Measurements from ENCODE around the gene CIAO2B.
"Not testable (repeated sequence)": the region's sequence is repeated elsewhere in the genome, so short reads cannot be mapped to it uniquely, and the experiment has no call there.

CIAO2B gene

GRCh38 chr16:66948134-66948836 is 14.1 kb upstream of the CIAO2B start:
- in situ Hi-C loops (cut with MboI; ENCODE audit: low pct_unique_long_range_greater_than_20kb, low sequenced_read_pairs, unreplicated experiment): no loop called here
- no peak for TF ChIP-seq CTCF (IDR thresholded peaks at IDR 0.05; ENCODE audit: extremely low read depth, insufficient read depth, missing control alignments)
- DNase-seq (ENCODE audit: low spot score): no peak

- peak; percentile 91 for DNase-seq (ENCODE audit: low spot score)
- peak; percentile 83 for TF ChIP-seq CTCF (IDR thresholded peaks at IDR 0.05; ENCODE audit: extremely low read depth, insufficient read depth, missing control alignments)
- in situ Hi-C loops (cut with MboI; ENCODE audit: low pct_unique_long_range_greater_than_20kb, low sequenced_read_pairs, unreplicated experiment): no loop called here
These were observed 13.3 kb upstream of the CIAO2B start for GRCh38 chr16:66947302-66948065.

GRCh38 chr16:66946974-66947301 is 12.7 kb upstream of the CIAO2B start:
- no peak for TF ChIP-seq CTCF (IDR thresholded peaks at IDR 0.05; ENCODE audit: extremely low read depth, insufficient read depth, missing control alignments)
- no peak for DNase-seq (ENCODE audit: low spot score)
- in situ Hi-C loops (cut with MboI; ENCODE audit: low pct_unique_long_range_greater_than_20kb, low sequenced_read_pairs, unreplicated experiment): no loop called here

- no peak for DNase-seq (ENCODE audit: low spot score)
- no peak for TF ChIP-seq CTCF (IDR thresholded peaks at IDR 0.05; ENCODE audit: extremely low read depth, insufficient read depth, missing control alignments)
- in situ Hi-C loops (cut with MboI; ENCODE audit: low pct_unique_long_range_greater_than_20kb, low sequenced_read_pairs, unreplicated experiment): no loop called here
These were observed 12.3 kb upstream of the CIAO2B start for GRCh38 chr16:66946541-66946940.

DNA sequence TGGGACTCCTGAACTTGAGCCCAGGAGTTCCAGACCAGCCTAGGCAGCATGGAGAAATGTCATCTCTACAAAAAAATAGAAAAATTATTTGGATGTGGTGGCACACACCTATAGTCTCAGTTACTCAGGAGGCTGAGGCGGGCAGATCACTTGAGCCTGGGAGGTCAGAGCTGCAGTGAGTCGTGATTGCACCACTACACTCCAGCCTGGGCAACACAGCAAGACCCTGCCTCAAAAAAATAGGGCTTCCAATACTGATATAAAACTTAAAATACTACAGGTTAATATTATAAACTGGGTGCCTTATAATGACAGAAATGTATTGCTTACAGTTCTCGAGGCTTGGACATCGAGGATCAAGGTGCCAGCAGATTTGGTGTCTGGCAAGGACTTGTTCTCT is 11.7 kb upstream of the CIAO2B start:
- no peak for DNase-seq (ENCODE audit: low spot score)
- in situ Hi-C loops (cut with MboI; ENCODE audit: low pct_unique_long_range_greater_than_20kb, low sequenced_read_pairs, unreplicated experiment): no loop called here
- no peak for TF ChIP-seq CTCF (IDR thresholded peaks at IDR 0.05; ENCODE audit: extremely low read depth, insufficient read depth, missing control alignments)

- DNase-seq (ENCODE audit: low spot score); in situ Hi-C loops (cut with MboI; ENCODE audit: low pct_unique_long_range_greater_than_20kb, low sequenced_read_pairs, unreplicated experiment): not testable (repeated sequence)
These were observed 10.8 kb upstream of the CIAO2B start for GRCh38 chr16:66944971-66945370.

DNA sequence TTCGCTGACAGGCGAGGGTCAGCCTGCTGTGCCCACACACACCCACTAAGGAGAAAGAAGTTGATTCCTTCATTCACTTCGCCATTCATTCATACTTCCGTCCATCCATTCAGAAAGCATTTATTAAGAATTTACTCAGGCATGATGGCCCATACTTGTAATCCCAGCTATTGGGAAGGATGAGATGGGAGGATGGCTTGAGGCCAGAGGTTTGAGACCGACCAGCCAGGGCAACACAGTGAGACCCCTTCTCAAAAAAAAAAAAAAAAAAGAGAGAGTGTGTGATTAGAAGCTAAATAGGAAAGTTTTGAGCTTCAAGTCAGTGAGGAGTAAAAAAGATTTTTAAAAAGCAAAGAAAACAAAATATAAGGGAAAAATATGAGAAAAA is 9.8 kb upstream of the CIAO2B start:
- in situ Hi-C loops (cut with MboI; ENCODE audit: low pct_unique_long_range_greater_than_20kb, low sequenced_read_pairs, unreplicated experiment): no loop called here
- no peak for DNase-seq (ENCODE audit: low spot score)
- TF ChIP-seq CTCF (IDR thresholded peaks at IDR 0.05; ENCODE audit: extremely low read depth, insufficient read depth, missing control alignments): no peak
